Heart right ventricle (tissue), 16 donors: ENCODE measurements around the gene ZNF423. TPM values are rescaled to one million over a fixed set of nuclear protein-coding genes. Genes with fewer than 3 reads are reported as not detected.

Experiments used
- ATAC-seq, 8 donors: fragments of 200-7000 bp; cut with Tn5 transposase; one replicate each; pipeline ENCODE4 v1.9.1; 2020; ENCODE audit warnings: mild to moderate bottlenecking in 8 of 8, moderate library complexity in 8 of 8, moderate number of reproducible peaks in 1 of 8
- DNase-seq, 2 donors: peaks; one replicate each; pipeline ENCODE4 v3.0.0-alpha.2; 2020
- H3K27ac ChIP-seq, 10 donors: fragments of 200-600 bp; sonication (generic) in 2 of 10; one replicate each; pipeline versions ENCODE4 v1.5.0 to v1.8.0; 2020 to 2022; ENCODE audit warnings: mild to moderate bottlenecking in 3 of 10
- H3K27me3 ChIP-seq, 7 donors: fragments of 200-600 bp; one replicate each; pipeline ENCODE4 v1.8.0; 2021 to 2022; ENCODE audit warnings: mild to moderate bottlenecking in 2 of 7
- H3K36me3 ChIP-seq, 9 donors: fragments of 200-600 bp; sonication (generic) in 1 of 9; one replicate each; pipeline versions ENCODE4 v1.5.0 to v1.8.0; 2020 to 2022; ENCODE audit warnings: mild to moderate bottlenecking in 2 of 9
- H3K4me1 ChIP-seq, 9 donors: fragments of 200-600 bp; sonication (generic) in 1 of 9; one replicate each; pipeline versions ENCODE4 v1.5.0 to v1.8.0; 2020 to 2022; ENCODE audit warnings: mild to moderate bottlenecking in 4 of 9
- H3K4me3 ChIP-seq, 10 donors: fragments of 200-600 bp; sonication (generic) in 2 of 10; one replicate each; pipeline versions ENCODE4 v1.5.0 to v1.8.0; 2020 to 2022; ENCODE audit warnings: mild to moderate bottlenecking in 7 of 10, moderate library complexity in 2 of 10
- H3K9me3 ChIP-seq, 11 donors: fragments of 200-600 bp in 10 of 11; sonication (generic) in 2 of 11; one replicate each; pipeline versions ENCODE4 v1.5.0 to v1.8.0; 2013 to 2022; ENCODE audit warnings: mild to moderate bottlenecking in 2 of 11, control low read depth in 1 of 11, moderate library complexity in 1 of 11
- CTCF ChIP-seq, 9 donors: fragments of 200-600 bp; sonication (generic) in 2 of 9; IDR thresholded peaks; one replicate each; pipeline versions ENCODE4 v1.5.0 to v1.8.0; 2021 to 2022; ENCODE audit warnings: antibody characterized with exemption in 9 of 9, mild to moderate bottlenecking in 5 of 9, moderate library complexity in 1 of 9
- WGBS, 2 donors: extraction: QIAGEN DNeasy Blood & Tissue Kit; methylation state at CpG; one replicate each; pipeline ENCODE4 v1.1.7; 2013; ENCODE audit warnings: inconsistent platforms in 1 of 2; 5-methylcytosine and 5-hydroxymethylcytosine counted together
- intact Hi-C, 10 donors: fragments of 100-400 bp; cut with DNase I; formaldehyde crosslinking; loops; one replicate each; pipeline versions ENCODE4 v1.11.1 to v1.14.2; 2022
- polyA plus RNA-seq, 2 donors: library from polyadenylated mRNA; stranded (reverse); fragments of 200-250 nt; gene quantifications; one replicate each; pipeline ENCODE4 v1.2.3, GENCODE V29; 2013
- total RNA-seq, 10 donors: library from RNA; stranded (reverse); fragmentation: NEBNext Ultra II Directional in 3 of 10; extraction: Animal tissue kit (Norgen Biotek cat#: 25700) in 3 of 10; gene quantifications; one replicate each; pipeline versions ENCODE4 v1.2.1 to v1.2.4, GENCODE V29; 2021 to 2023
- donor health status: Arrhythmogenic right ventricular cardiomyopathy.
- donor health status: ischemic (EF 13 %, LVEDD 7.1; RV severe dilation, severe dysfunction).
- donor health status: healthy with polysubstance abuse.
- donor health status: DM: no; HTN: yes; CAD: no.
- donor health status: DM: no; HTN: no; CAD: no.
- donor health status: ischemic (EF 25% LVEDD 6.9; RV normal size, moderate dysfunction).
- donor health status: ischemic (EF 25% LVEDD 5.7; RV mildly dilated, moderate dysfunction).
- donor health status: healthy.
- donor health status: DM: yes; HTN: yes; CAD: no.
- donor health status: Ischemic cardiomyopathy.
- donor health status: ischemic (EF 35%, LVEDD 5.7; RV mildly dilated, moderate dysfunction).
- donor health status: nonischemic (EF 11% LVEDD 7.7; RV severe dilation, severe dysfunction).
- donor health status: DM: yes; HTN: yes; CAD: no.
- donor health status: PGD.
- donor health status: ischemic (EF 29% LVEDD 5.4; RV normal size, mild dysfunction).
- donor health status: nonischemic (EF 23%, LVEDD 6.1; RV moderate dilation, normal function).

Gene ZNF423
- total and polyA plus RNA-seq, 12 donors: 2.6 to 10.6 (median 7.0) TPM

DNA sequence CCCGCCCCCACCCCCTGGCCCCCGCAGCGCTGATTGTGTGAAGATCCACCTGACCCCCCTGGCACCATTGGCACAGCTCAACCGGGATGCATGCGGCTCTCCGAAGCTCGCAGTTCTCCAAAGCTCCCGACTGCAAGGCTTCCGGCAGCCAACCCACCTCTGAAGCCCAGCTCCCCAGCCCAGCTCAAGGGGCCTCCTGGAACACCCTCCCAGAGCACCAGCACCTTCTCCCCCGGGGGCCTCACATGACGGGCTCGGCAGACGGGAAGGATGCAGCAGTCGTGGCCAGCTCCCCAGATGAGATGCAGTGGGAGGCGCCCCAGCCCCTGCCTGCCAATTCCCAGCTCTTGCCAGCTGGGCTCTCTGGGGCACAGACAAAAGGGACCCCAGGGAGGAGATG lies 215.3 kb downstream of the ZNF423 start:
- peak overlapping the region in 8 of 10 donors; percentile 43 to 79 (median 68) for H3K27ac ChIP-seq
- intact Hi-C loops: no loop called here
- no peak for TF ChIP-seq CTCF (IDR thresholded peaks at IDR 0.05)
- H3K27me3 ChIP-seq: no peaks in the 10 kb centered on the region
- H3K9me3 ChIP-seq: peaks cover 0 to 7% (median under 1%) of the 10 kb centered on the region in 11 donors
- peaks cover 11 to 55% (median 40%) of the 10 kb centered on the region in 9 donors for H3K4me1 ChIP-seq
- ATAC-seq: no peak
- no peak for DNase-seq
- H3K36me3 ChIP-seq: peaks cover 0 to 29% (median 18%) of the 10 kb centered on the region in 9 donors
- 53 to 59% methylated on average over 15 of the region's 15 CpGs for WGBS, 2 donors
- H3K4me3 ChIP-seq: no peak overlapping the region

GRCh38 chr16:49639739-49640431 lies 216.0 kb downstream of the ZNF423 start:
- Histone ChIP-seq H3K36me3 (peaks cover 0 to 36% (median 24%) of the 10 kb centered on the region in 9 donors), H3K27me3 (no peaks in the 10 kb centered on the region), H3K27ac (peak overlapping the region in 9 of 10 donors; percentile 39 to 79 (median 66)), H3K9me3 (no peaks in the 10 kb centered on the region), H3K4me3 (peak overlapping the region in 2 of 10 donors; percentile 0 to 14), H3K4me1 (peaks cover 11 to 55% (median 40%) of the 10 kb centered on the region in 9 donors)
- peak; percentile 75 to 76 for DNase-seq
- TF ChIP-seq CTCF (IDR thresholded peaks at IDR 0.05): no peak
- 30 to 31% methylated on average over 22 of the region's 22 CpGs for WGBS, 2 donors
- intact Hi-C loops: loop anchor here in 1 of 10 donors (10.0 kb wide), 1 partner anchor 215 kb away; the partner anchor contains the start of gene ZNF423
- peak; percentile 52 to 85 (median 76) for ATAC-seq

DNA sequence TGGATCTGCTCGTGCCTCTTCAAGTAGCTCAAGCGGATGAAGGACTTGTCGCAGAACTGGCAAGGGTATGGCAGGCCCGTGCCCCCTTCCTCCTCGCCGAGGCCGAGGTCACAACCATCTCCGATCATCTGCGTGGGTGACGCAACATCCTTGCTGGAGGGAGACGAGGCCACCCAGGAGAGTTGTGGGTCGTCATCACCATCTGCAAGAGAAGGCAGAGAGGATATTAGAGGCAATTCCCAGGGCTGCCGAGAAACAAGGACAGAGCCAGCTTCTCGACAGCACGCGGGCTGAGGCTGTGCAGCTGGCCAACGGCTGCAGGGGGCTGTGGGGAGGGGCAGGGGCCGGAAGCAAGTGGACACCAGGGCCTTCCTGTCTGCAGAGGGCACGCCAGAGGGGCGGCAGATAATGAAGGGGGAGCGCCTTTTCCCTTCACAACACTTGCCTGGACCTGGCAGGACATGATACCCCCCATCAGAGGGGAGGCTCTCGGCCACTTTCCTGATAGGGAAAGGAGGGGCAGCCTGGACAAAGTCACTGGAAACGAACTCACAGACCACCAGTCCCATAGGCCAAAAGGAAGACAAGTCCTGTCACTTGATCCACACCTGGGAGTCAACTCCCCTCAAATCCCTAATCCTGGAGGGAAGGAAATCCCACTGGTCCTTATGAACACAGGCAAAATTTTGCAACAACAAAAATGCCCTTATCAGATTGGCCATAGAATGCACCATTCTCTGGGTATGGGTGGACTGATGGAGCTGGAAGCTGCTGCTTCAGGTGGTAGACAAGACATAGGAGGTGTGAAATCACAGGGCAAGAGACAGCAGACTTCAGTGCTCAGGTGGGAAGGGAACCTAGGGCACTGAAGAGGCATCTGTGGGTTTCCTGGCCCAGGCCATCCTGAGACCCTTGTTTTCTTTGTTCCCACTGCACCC lies 217.0 kb downstream of the ZNF423 start:
- H3K9me3 ChIP-seq: no peaks in the 10 kb centered on the region
- peak; percentile 23 to 77 (median 62) for ATAC-seq
- peak; percentile 46 to 68 for DNase-seq
- WGBS, 2 donors: 46 to 48% methylated on average over 23 of the region's 23 CpGs
- H3K4me1 ChIP-seq: peaks cover 11 to 52% (median 37%) of the 10 kb centered on the region in 9 donors
- H3K4me3 ChIP-seq: peak overlapping the region in 1 of 10 donors; percentile 0
- TF ChIP-seq CTCF (IDR thresholded peaks at IDR 0.05): no peak
- peak overlapping the region in 9 of 10 donors; percentile 39 to 79 (median 66) for H3K27ac ChIP-seq
- intact Hi-C loops: loop anchor here in 1 of 10 donors (10.0 kb wide), 1 partner anchor 216 kb away; the partner anchor contains the start of gene ZNF423
- peaks cover 0 to 41% (median 24%) of the 10 kb centered on the region in 9 donors for H3K36me3 ChIP-seq
- H3K27me3 ChIP-seq: no peaks in the 10 kb centered on the region
